T-helper 2 cell treated with Interferon-gamma antibody and Interleukin-4, amounts not matched to agents 5 μg/mL and 100 μg/mL, for 36 hours (primary cell): ENCODE measurements around the gene BOK.
A peak's percentile ranks its signal among the peaks of the same experiment; 100 is the strongest.
"Not testable (repeated sequence)": the region's sequence is repeated elsewhere in the genome, so short reads cannot be mapped to it uniquely, and the experiment has no call there.

Experiments used
- DNase-seq: peaks from one replicate; pipeline ENCODE4 v3.0.0; 2021; ENCODE audit warnings: low spot score
- H3K27ac Mint-ChIP-seq: one replicate; pipeline ENCODE4 v1.8.0; 2021; ENCODE audit warnings: mild to moderate bottlenecking, mixed read lengths
- H3K27me3 Mint-ChIP-seq: one replicate; pipeline ENCODE4 v1.8.0; 2021; ENCODE audit warnings: low read depth, mixed read lengths
- H3K36me3 Mint-ChIP-seq: one replicate; pipeline ENCODE4 v1.8.0; 2021; ENCODE audit warnings: low read depth, mixed read lengths
- H3K4me1 Mint-ChIP-seq: one replicate; pipeline ENCODE4 v1.8.0; 2021; ENCODE audit warnings: low read depth, mixed read lengths
- H3K4me3 Mint-ChIP-seq: one replicate; pipeline ENCODE4 v1.8.0; 2022; ENCODE audit warnings: mild to moderate bottlenecking, moderate library complexity, mixed read lengths
- H3K9me3 Mint-ChIP-seq: one replicate; pipeline ENCODE4 v1.8.0; 2021; ENCODE audit warnings: mixed read lengths

The BOK gene

GRCh38 chr2:241582806-241583205 lies 24.3 kb downstream of the BOK start:
- DNase-seq = no peak
- H3K4me3 Mint-ChIP-seq = no peak overlapping the region
- H3K4me1 Mint-ChIP-seq = no peaks in the 10 kb centered on the region
- peaks cover 15% of the 10 kb centered on the region for H3K9me3 Mint-ChIP-seq
- no peak overlapping the region for H3K27ac Mint-ChIP-seq
- H3K27me3 Mint-ChIP-seq = no peaks in the 10 kb centered on the region
- peaks cover 56% of the 10 kb centered on the region for H3K36me3 Mint-ChIP-seq

- peaks cover 71% of the 10 kb centered on the region for H3K36me3 Mint-ChIP-seq
- H3K4me3 Mint-ChIP-seq = no peak overlapping the region
- no peak for DNase-seq
- no peak overlapping the region for H3K27ac Mint-ChIP-seq
- no peaks in the 10 kb centered on the region for H3K27me3 Mint-ChIP-seq
- no peaks in the 10 kb centered on the region for H3K4me1 Mint-ChIP-seq
- H3K9me3 Mint-ChIP-seq = peaks cover 15% of the 10 kb centered on the region
Measured at GRCh38 chr2:241584436-241584835, 25.9 kb downstream of the BOK start.

GRCh38 chr2:241586564-241587264 lies 28.2 kb downstream of the BOK start:
- Mint-ChIP-seq H3K27ac (no peak overlapping the region), H3K4me3 (no peak overlapping the region), H3K4me1 (no peaks in the 10 kb centered on the region), H3K36me3 (peaks cover 68% of the 10 kb centered on the region), H3K27me3 (no peaks in the 10 kb centered on the region), H3K9me3 (peaks cover 14% of the 10 kb centered on the region)
- no peak for DNase-seq

- peaks cover 43% of the 10 kb centered on the region for H3K36me3 Mint-ChIP-seq
- not testable (repeated sequence) for H3K4me1 Mint-ChIP-seq, H3K27me3 Mint-ChIP-seq, H3K9me3 Mint-ChIP-seq, H3K27ac Mint-ChIP-seq, H3K4me3 Mint-ChIP-seq, DNase-seq
Measured at GRCh38 chr2:241589863-241590262, 31.3 kb downstream of the BOK start.

- H3K9me3 Mint-ChIP-seq, H3K4me3 Mint-ChIP-seq, DNase-seq, H3K27ac Mint-ChIP-seq, H3K27me3 Mint-ChIP-seq, H3K4me1 Mint-ChIP-seq: not testable (repeated sequence)
- H3K36me3 Mint-ChIP-seq = peaks cover 35% of the 10 kb centered on the region
Measured at GRCh38 chr2:241590496-241591455, 32.2 kb downstream of the BOK start.

GRCh38 chr2:241592126-241592845 lies 33.7 kb downstream of the BOK start:
- Mint-ChIP-seq H3K36me3 (peaks cover 21% of the 10 kb centered on the region), H3K4me1 (no peaks in the 10 kb centered on the region), H3K4me3 (no peak overlapping the region), H3K27me3 (no peaks in the 10 kb centered on the region), H3K9me3 (no peaks in the 10 kb centered on the region), H3K27ac (no peak overlapping the region)
- no peak for DNase-seq

GRCh38 chr2:241593271-241593670 lies 34.7 kb downstream of the BOK start:
- DNase-seq = no peak
- Mint-ChIP-seq H3K4me3 (no peak overlapping the region), H3K27me3 (no peaks in the 10 kb centered on the region), H3K27ac (no peak overlapping the region), H3K36me3 (peaks cover 17% of the 10 kb centered on the region), H3K4me1 (no peaks in the 10 kb centered on the region), H3K9me3 (no peaks in the 10 kb centered on the region)

GRCh38 chr2:241595600-241596140 lies 37.1 kb downstream of the BOK start:
- no peak for DNase-seq

GRCh38 chr2:241597561-241597960 lies 39.0 kb downstream of the BOK start:
- no peaks in the 10 kb centered on the region for H3K27me3 Mint-ChIP-seq
- peaks cover 29% of the 10 kb centered on the region for H3K36me3 Mint-ChIP-seq
- no peak overlapping the region for H3K27ac Mint-ChIP-seq
- no peaks in the 10 kb centered on the region for H3K9me3 Mint-ChIP-seq
- DNase-seq = no peak
- H3K4me3 Mint-ChIP-seq = no peak overlapping the region
- H3K4me1 Mint-ChIP-seq = no peaks in the 10 kb centered on the region

More at GRCh38 chr2:241595600-241596140, 37.1 kb downstream of the BOK start:
- Mint-ChIP-seq H3K9me3 (no peaks in the 10 kb centered on the region), H3K4me1 (no peaks in the 10 kb centered on the region), H3K27ac (no peak overlapping the region), H3K27me3 (no peaks in the 10 kb centered on the region), H3K4me3 (no peak overlapping the region), H3K36me3 (peaks cover 19% of the 10 kb centered on the region)

GRCh38 chr2:241598061-241598460 lies 39.5 kb downstream of the BOK start:
- H3K9me3 Mint-ChIP-seq = no peaks in the 10 kb centered on the region
- no peaks in the 10 kb centered on the region for H3K4me1 Mint-ChIP-seq
- H3K4me3 Mint-ChIP-seq = no peak overlapping the region
- peaks cover 29% of the 10 kb centered on the region for H3K36me3 Mint-ChIP-seq
- no peaks in the 10 kb centered on the region for H3K27me3 Mint-ChIP-seq
- no peak for DNase-seq
- no peak overlapping the region for H3K27ac Mint-ChIP-seq

- H3K27ac Mint-ChIP-seq = peak overlapping the region; percentile 49
- H3K4me3 Mint-ChIP-seq = no peak overlapping the region
- peaks cover 31% of the 10 kb centered on the region for H3K36me3 Mint-ChIP-seq
- no peaks in the 10 kb centered on the region for H3K4me1 Mint-ChIP-seq
- H3K27me3 Mint-ChIP-seq = no peaks in the 10 kb centered on the region
- no peaks in the 10 kb centered on the region for H3K9me3 Mint-ChIP-seq
- DNase-seq = no peak
Measured at GRCh38 chr2:241598487-241598886, 39.9 kb downstream of the BOK start.

GRCh38 chr2:241599615-241600014 lies 41.1 kb downstream of the BOK start:
- DNase-seq = no peak
- H3K36me3 Mint-ChIP-seq = peaks cover 33% of the 10 kb centered on the region
- no peak overlapping the region for H3K4me3 Mint-ChIP-seq
- no peaks in the 10 kb centered on the region for H3K27me3 Mint-ChIP-seq
- H3K9me3 Mint-ChIP-seq = no peaks in the 10 kb centered on the region
- peak overlapping the region; percentile 36 for H3K27ac Mint-ChIP-seq
- no peaks in the 10 kb centered on the region for H3K4me1 Mint-ChIP-seq

- H3K27me3 Mint-ChIP-seq = no peaks in the 10 kb centered on the region
- H3K36me3 Mint-ChIP-seq = peaks cover 39% of the 10 kb centered on the region
- no peak overlapping the region for H3K4me3 Mint-ChIP-seq
- no peak for DNase-seq
- no peak overlapping the region for H3K27ac Mint-ChIP-seq
- H3K9me3 Mint-ChIP-seq = no peaks in the 10 kb centered on the region
- no peaks in the 10 kb centered on the region for H3K4me1 Mint-ChIP-seq
Measured at GRCh38 chr2:241601841-241602240, 43.3 kb downstream of the BOK start.
